Vagina (tissue), 2 donors: Measurements from ENCODE around the gene YIF1B. TPM values are rescaled to one million over a fixed set of nuclear protein-coding genes. Genes with fewer than 3 reads are reported as not detected.
"Not testable (repeated sequence)": the region's sequence is repeated elsewhere in the genome, so short reads cannot be mapped to it uniquely, and the experiment has no call there.

Experiments used
- DNase-seq, 2 donors: peaks; one replicate each; pipeline ENCODE4 v3.0.0-alpha.2; 2017; ENCODE audit errors: extremely low spot score in 2 of 2
- H3K27ac ChIP-seq: fragments of 200-600 bp; sonication (generic); one replicate; pipeline ENCODE4 v1.5.1; 2019
- H3K27me3 ChIP-seq: fragments of 200-600 bp; sonication (generic); one replicate; pipeline ENCODE4 v1.5.1; 2019
- H3K36me3 ChIP-seq, 2 donors: fragments of 200-600 bp; sonication (generic); one replicate each; pipeline ENCODE4 v1.5.1; 2017 to 2019
- H3K4me1 ChIP-seq: fragments of 200-600 bp; sonication (generic); one replicate; pipeline ENCODE4 v1.5.1; 2019
- H3K4me3 ChIP-seq, 2 donors: fragments of 200-600 bp; sonication (generic); 1 replicate in 1 of 2; 2 replicates in 1 of 2; pipeline ENCODE4 v1.5.1; 2016 to 2019
- H3K9me3 ChIP-seq: fragments of 200-600 bp; sonication (generic); one replicate; pipeline ENCODE4 v1.5.1; 2019
- POLR2A ChIP-seq, 2 donors: fragments of 450-650 bp; IDR thresholded peaks; one replicate each; pipeline ENCODE4 v1.6.1; 2017; ENCODE audit warnings: antibody characterized with exemption in 2 of 2, mild to moderate bottlenecking in 2 of 2, moderate library complexity in 2 of 2
- POLR2AphosphoS5 ChIP-seq, 2 donors: sonication (generic); formaldehyde crosslinking; IDR thresholded peaks; one replicate each; pipeline ENCODE4 v1.9.0; 2017; ENCODE audit warnings: antibody characterized with exemption in 2 of 2, mild to moderate bottlenecking in 2 of 2, low read depth in 1 of 2; ENCODE audit not compliant: insufficient read depth in 1 of 2
- intact Hi-C: fragments of 100-400 bp; cut with DNase I; formaldehyde crosslinking; loops from one replicate; pipeline ENCODE4 v1.15.1; 2023
- total RNA-seq: library from RNA; depleted of rRNA; stranded (reverse); fragments of >200 nt; gene quantifications from one replicate; pipeline ENCODE4 v1.2.3, GENCODE V29; 2016
- TF ChIP-seq, protein P1 (sequence below), 3 experiments: fragments of 450-650 bp in 2 of 3; fragments of 200-600 bp in 1 of 3; sonication (generic) in 1 of 3; IDR thresholded peaks; one replicate each; pipeline ENCODE4 v1.5.1; 2017 to 2019; ENCODE audit warnings: antibody characterized with exemption in 3 of 3, mild to moderate bottlenecking in 2 of 3, moderate library complexity in 2 of 3

Gene YIF1B
- total RNA-seq, result 32.9 TPM

DNA sequence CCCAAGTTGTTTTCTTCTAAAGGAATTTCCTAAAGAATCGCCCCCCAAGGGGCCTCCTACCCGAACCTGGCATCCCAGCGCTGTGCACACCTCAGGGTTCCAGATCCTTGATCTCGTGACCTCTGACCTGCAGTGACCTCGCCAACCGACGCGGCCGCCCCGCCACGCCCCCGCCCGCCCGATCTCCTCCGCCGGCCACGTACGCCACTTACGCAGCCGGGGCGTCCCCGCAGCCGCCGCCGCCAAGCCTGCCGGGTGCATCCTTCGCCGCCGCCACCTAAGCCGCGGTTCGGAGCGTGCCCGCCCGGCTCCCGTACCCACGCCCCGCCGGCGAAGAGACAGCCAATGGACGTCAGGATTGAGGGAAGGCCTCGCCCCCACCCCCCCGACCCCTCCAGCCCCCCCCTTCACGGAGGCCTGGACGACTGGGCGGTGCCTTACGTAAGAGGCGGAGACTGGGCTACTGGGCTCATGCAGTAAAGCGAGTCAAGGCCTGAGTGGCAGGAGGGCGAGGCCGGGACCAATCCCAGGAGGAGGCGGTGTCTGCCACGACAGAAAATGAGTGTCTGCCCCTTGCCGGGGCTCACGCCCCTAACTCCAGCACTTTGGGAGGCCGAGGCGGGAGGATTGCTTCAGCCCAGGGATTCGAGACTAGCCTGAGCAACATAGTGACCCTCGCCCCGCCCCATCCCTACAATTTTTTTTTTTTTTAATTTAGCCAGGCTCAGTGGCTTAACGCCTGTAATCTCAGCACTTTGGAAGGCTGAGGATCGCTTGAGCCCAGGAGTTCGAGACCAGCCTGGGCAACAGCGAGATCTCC, at the start of gene YIF1B:
YIF1B (minus strand) TSS at position 291 of the 820 bp plus-strand sequence; CDS start at position 261, 30 bp downstream.
- peak within 1 kb of the TSS; percentile 46 to 63 for H3K4me3 ChIP-seq
- H3K27ac ChIP-seq, result peak within 1 kb of the TSS; percentile 89
- no peaks in the 10 kb centered on the region for H3K36me3 ChIP-seq
- H3K4me1 ChIP-seq, result peaks cover 42% of the 10 kb centered on the region
- intact Hi-C loops, result no loop called here
- peak in 1 of 2 donors; percentile 99 for DNase-seq
- H3K27me3 ChIP-seq, result no peaks in the 10 kb centered on the region
- TF ChIP-seq, protein P1, sequence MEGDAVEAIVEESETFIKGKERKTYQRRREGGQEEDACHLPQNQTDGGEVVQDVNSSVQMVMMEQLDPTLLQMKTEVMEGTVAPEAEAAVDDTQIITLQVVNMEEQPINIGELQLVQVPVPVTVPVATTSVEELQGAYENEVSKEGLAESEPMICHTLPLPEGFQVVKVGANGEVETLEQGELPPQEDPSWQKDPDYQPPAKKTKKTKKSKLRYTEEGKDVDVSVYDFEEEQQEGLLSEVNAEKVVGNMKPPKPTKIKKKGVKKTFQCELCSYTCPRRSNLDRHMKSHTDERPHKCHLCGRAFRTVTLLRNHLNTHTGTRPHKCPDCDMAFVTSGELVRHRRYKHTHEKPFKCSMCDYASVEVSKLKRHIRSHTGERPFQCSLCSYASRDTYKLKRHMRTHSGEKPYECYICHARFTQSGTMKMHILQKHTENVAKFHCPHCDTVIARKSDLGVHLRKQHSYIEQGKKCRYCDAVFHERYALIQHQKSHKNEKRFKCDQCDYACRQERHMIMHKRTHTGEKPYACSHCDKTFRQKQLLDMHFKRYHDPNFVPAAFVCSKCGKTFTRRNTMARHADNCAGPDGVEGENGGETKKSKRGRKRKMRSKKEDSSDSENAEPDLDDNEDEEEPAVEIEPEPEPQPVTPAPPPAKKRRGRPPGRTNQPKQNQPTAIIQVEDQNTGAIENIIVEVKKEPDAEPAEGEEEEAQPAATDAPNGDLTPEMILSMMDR (IDR thresholded peaks at IDR 0.05), result no peak
- TF ChIP-seq POLR2AphosphoS5 (IDR thresholded peaks at IDR 0.05; ENCODE audit: insufficient read depth in 1 of 2, low read depth in 1 of 2), result peak; percentile 48 to 77
- TF ChIP-seq POLR2A (IDR thresholded peaks at IDR 0.05), result no peak
- H3K9me3 ChIP-seq, result no peaks in the 10 kb centered on the region

- H3K9me3 ChIP-seq, H3K27me3 ChIP-seq, DNase-seq, H3K36me3 ChIP-seq, H3K27ac ChIP-seq, intact Hi-C loops: not testable (repeated sequence)
- peaks cover 18% of the 10 kb centered on the region for H3K4me1 ChIP-seq
- peak overlapping the region in 1 of 2 donors; percentile 55 for H3K4me3 ChIP-seq
Observed at GRCh38 chr19:38362946-38363688, 47.4 kb upstream of the YIF1B start.

DNA sequence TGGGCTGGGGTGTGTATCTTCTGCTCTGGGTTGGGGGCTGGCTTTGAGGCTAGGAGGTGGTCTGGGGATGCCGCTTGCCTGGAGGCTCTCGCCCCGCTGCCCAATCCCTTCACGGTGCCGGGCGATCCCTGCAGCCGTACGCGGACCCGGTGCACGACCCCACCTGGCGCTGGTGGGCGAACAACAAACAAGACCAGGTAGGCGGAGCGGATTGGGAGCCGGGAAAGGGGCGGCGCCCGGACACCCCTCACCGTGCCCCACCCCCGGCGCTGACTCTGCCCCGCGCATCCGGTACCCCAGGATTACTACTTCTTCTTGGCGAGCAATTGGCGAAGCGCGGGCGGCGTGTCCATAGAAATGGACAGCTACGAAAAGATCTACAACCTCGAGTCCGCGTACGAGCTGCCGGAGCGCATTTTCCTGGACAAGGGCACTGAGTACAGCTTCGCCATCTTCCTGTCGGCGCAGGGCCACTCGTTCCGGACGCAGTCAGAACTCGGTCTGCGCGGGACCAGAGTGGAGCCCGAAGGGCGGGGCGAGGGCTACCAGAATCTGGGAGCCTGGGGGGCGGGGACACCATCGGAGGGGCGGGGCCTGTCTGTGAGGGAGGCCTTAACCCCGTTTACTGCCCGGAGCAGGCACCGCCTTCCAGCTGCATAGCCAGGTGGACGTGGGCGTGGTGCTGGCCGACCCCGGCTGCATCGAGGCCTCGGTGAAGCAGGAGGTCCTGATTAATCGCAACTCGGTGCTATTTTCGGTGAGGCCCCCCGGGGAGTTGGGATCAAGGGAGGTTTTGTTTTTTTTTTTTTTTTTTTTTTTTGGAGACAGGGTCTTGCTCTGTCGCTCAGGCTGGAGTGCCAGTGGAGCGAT, 46.6 kb upstream of the YIF1B start:
- Histone ChIP-seq H3K27me3 (no peaks in the 10 kb centered on the region), H3K36me3 (no peaks in the 10 kb centered on the region), H3K9me3 (no peaks in the 10 kb centered on the region), H3K4me1 (peaks cover 18% of the 10 kb centered on the region), H3K4me3 (peak overlapping the region; percentile 55 to 63), H3K27ac (no peak overlapping the region)
- TF ChIP-seq, protein P1 (IDR thresholded peaks at IDR 0.05), result no peak
- peak; percentile 28 to 51 for TF ChIP-seq POLR2AphosphoS5 (IDR thresholded peaks at IDR 0.05; ENCODE audit: insufficient read depth in 1 of 2, low read depth in 1 of 2)
- no peak for TF ChIP-seq POLR2A (IDR thresholded peaks at IDR 0.05)
- intact Hi-C loops, result no loop called here
- no peak for DNase-seq

DNA sequence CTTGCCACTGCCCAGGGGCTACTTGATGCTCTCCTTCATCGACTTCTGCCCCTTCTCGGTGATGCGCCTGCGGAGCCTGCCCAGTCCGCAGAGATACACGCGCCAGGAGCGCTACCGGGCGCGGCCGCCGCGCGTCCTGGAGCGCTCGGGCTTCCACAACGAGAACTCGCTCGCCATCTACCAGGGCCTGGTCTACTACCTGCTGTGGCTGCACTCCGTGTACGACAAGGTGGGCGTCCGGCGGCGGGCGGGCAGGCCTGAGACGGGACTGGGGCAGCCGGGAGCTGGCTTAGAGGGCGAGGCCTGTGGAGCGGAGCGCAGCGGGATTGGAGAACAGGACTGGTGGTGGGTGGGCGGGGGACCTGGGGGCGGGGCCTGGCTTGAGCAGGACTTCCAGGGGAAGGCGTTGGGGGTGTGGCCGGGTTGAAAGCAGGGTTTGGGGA, 45.9 kb upstream of the YIF1B start:
- Histone ChIP-seq H3K4me1 (peaks cover 18% of the 10 kb centered on the region), H3K27me3 (no peaks in the 10 kb centered on the region), H3K27ac (no peak overlapping the region), H3K4me3 (peak overlapping the region; percentile 55 to 63), H3K36me3 (no peaks in the 10 kb centered on the region), H3K9me3 (no peaks in the 10 kb centered on the region)
- DNase-seq, result no peak
- TF ChIP-seq POLR2A (IDR thresholded peaks at IDR 0.05) (no peak), POLR2AphosphoS5 (IDR thresholded peaks at IDR 0.05; ENCODE audit: insufficient read depth in 1 of 2, low read depth in 1 of 2) (no peak)
- TF ChIP-seq, protein P1 (IDR thresholded peaks at IDR 0.05), result no peak
- intact Hi-C loops, result no loop called here
